Measurements from ENCODE around the gene CCDC196.
A peak's percentile ranks its signal among the peaks of the same experiment; 100 is the strongest.
"Not testable (repeated sequence)": the region's sequence is repeated elsewhere in the genome, so short reads cannot be mapped to it uniquely, and the experiment has no call there.

Gene CCDC196

DNA sequence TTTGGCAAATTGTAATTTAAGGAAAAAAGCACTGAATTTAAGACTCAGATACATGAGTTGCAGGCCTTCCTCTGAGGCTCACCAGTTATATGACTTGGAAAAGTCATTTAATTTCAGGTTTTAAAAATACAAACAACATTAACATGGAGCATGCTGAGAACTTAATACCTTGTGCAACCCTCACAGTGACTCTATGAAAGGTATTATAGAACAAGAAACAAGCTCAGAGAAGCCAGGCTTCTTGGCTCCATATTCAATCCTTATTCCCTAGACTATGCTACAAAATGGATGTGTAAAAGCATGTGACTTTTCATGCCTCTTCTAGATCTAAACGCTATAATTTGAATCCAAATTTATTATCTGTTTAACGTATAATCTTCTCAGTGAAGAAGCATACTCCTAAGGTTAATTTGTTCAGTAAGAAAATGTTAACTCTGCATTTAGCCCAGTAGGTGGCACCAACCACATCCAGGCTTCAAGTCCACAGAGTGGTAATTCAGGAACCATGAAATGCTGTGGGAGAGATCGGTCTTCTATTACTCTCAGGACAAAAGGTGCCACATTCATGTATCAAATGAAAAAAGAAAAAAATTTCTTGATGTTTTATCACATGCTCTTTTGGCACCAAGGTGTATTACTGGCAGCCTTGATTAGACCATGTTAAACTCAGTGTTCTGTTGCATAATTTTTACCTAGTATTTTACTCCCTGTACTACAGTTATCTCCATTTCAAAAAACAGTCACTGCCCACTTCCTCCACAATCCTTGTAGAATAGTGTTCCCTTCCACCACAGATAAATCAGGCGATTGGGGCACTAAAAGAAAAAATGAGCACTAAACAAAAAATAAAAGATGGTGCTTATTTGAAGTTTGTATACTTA is 9.3 kb downstream of the CCDC196 start:
- peak; percentile 91 for DNase-seq (ENCODE audit: low spot score)

GRCh38 chr14:66496188-66496807 is 10.1 kb downstream of the CCDC196 start:
- DNase-seq (ENCODE audit: low spot score) = peak; percentile 2

- DNase-seq (ENCODE audit: low spot score) = no peak
These were observed 10.7 kb downstream of the CCDC196 start for GRCh38 chr14:66496911-66497310.

DNA sequence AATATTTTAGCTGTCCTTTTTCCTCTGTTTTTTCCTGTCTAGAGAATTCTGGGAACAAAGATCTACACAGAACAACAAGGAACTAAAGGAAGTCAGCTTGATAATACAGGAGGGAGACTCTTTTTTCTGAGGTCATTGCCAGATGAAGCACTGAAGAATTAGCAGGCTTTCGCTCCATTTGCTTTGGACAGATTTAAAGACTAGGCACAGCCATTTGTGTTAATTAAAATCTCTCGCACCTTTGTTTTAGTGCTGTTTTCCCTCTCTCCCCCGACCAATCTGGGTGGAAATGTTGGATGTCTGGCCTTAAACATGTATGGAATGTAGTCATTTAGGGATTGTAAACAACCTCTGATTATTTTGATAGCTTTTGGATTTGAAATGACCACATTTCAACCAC is 12.1 kb downstream of the CCDC196 start:
- no peak for DNase-seq (ENCODE audit: low spot score)

DNA sequence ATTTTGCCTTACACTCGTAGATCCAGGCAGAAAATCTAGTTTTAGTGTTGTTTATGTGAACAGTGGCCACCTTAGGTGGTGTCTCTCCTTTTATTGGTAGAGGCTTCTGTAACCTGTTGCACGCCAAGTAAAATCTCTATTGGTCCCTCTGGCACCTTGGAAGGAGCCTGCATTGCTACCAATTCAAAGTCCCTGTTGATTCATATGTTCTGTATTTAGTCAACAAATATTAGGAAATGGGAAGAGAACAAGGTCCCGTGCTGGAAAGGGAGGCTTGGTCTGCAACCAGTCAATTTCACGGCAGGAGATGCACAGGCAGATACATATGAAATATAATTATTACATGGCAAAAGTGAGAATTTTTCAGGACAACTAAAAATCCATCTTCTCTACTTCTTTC is 15.4 kb downstream of the CCDC196 start:
- no peak for DNase-seq (ENCODE audit: low spot score)

DNA sequence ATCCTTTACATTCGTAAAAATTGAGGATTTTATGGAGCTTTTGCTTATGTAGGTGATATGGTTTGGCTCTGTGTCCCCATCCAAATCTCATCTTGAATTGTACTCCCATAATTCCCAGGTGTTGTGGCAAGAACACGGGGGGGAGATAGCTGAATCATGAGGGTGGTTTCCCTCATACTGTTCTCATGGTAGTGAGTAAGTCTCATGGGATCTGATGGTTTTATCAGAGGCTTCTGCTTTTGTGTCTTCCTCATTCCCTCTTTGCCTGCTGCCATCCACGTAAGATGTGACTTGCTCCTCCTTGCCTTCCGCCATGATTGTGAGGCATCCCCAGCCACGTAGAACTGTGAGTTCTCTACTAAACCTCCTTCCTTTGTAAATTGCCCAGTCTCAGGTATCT is 16.7 kb downstream of the CCDC196 start:
- DNase-seq (ENCODE audit: low spot score) = not testable (repeated sequence)

DNA sequence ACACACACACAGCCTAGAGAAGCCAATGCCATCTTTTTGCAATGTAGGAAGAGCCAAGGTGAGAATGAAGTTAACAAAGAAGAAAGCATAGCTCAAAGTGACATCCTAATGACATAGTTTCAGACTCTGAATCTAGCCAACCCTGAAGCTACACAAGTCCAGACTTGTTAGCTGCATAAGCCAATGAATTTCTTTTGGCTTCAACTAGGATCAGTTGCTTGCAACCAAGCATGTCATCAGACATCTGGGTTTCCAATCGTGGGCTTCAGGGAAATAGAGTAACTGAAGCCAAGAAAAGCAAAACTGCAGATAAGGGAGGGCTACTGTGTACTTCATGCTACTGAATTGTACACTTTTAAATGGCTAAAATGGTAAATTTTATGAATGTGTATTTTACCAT is 17.4 kb downstream of the CCDC196 start:
- no peak for DNase-seq (ENCODE audit: low spot score)

DNA sequence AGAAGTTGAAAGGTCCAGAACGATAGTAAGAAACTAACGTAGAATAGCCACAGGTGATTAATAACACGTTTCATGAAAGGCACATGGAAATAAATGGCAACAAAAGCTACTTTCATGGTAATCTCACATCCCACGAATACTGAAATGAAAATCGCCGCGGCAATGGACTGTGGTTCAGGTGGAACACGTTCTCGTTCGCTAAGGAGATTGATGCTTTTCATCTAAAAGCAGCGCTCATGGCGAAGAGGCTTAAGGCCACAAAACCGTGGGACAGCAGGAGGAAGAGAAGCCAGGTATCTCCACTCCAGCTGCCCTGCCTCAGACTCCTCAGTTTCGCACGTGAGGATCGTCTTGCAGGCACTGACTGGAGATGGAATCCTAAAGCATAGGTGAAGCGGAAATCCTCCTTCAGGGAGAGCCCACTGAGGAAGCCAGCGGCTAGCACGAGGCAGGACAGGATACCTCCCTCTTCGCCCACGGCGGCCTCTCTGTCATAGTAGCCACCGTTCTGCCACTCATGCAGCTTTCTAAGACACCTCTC is 21.1 kb downstream of the CCDC196 start:
- DNase-seq (ENCODE audit: low spot score) = no peak

DNA sequence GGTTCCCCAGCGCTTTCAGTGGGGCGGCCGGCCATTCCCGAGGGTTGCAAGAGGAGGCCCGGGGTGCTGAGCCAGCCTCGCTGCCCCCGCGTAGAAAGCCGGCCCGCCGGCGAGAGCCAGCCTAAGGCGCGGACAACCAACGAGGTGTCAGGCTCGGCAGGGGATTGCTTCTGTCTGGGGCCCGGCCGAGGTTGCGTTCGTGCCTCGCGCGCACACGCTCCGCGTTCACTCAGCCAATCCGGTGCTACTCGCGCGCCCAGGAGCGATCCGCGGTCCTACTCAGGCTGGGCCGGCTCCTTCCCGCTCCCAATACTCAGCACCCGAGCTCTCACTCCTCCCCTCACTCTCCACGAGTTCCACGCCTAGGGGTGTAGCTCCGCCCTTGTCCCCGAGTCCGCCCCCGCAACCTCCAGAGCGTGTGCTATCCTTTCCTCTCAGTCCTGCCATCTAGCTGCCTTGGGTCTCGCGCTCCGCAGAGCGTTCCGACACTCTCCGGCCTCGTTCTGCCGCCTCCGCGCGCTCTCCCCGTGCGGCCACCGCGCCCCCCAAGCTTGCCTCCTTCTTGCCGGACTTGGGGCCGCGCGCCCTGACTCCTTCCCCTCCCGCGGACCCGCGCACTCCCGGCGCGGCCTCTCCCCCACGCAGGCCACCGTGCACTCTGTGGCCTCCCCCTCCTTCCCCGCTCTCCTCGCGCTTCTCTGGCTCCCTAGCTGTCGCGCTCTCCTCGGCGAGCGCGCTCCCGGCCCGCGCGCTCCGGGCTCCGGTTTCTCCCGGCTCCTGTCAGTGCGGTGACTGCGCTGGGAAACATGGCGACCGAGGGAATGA is 21.8 kb downstream of the CCDC196 start, which contains the start of gene GPHN:
Gene GPHN, plus strand, starts transcription at position 426 of the 825 bp plus-strand sequence.
- peak; percentile 99 for DNase-seq (ENCODE audit: low spot score)

DNA sequence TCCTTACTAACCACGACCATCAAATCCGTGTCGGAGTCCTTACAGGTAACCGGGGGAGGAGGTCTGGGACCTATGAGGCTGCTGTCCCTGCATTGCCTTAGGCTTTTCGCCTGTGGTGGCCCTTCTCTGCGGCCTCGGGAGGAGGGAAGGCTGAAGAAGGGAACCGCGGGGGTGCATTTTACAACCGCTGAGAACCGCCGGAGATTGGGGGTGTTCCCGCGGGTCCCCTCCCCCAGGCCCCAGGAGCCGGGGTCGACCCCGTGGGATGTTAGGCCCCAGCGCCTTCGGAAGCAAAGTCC is 22.3 kb downstream of the CCDC196 start:
- DNase-seq (ENCODE audit: low spot score) = no peak

DNA sequence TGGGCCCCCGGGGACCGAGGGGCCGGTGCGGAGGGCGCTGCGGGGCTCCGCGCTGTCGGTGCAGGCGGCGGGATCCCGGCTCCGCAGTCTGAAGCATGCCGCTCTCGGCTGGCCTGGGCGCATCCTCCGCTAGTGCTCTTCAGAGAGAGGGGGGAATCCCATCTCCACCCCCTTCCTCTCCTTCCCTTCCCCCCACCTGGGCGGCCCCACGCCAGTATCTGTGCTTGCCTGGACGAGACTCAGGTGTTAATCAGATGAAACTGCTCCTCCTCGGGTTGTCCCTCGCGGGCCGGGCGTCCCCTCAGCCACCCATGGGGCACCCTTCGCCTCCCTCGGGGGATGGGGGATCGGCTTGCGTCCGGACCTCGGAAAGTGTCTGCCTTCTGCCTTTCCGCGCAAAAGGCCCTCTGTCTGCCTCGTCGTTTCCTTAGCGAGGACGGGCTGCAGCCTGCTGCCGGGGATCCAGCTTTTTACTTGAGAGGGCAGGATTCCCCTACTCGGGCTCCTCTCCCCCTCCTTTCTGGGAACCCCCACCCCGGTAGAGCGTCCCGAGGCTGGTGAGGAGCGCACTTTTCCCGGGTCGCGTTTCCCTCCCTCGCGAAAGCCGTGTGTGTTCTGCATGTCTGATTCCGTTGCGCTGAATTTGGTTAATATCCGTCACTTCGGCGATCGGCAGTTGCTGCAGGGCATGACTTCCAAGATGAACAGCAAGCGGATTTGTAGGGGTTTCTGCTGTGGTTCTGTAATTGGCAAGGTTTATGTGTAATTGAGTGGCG is 22.9 kb downstream of the CCDC196 start:
- peak; percentile 34 for DNase-seq (ENCODE audit: low spot score)

- no peak for DNase-seq (ENCODE audit: low spot score)
These were observed 23.7 kb downstream of the CCDC196 start for GRCh38 chr14:66509874-66510273.

- DNase-seq (ENCODE audit: low spot score) = no peak
These were observed 25.7 kb downstream of the CCDC196 start for GRCh38 chr14:66511849-66512248.

DNA sequence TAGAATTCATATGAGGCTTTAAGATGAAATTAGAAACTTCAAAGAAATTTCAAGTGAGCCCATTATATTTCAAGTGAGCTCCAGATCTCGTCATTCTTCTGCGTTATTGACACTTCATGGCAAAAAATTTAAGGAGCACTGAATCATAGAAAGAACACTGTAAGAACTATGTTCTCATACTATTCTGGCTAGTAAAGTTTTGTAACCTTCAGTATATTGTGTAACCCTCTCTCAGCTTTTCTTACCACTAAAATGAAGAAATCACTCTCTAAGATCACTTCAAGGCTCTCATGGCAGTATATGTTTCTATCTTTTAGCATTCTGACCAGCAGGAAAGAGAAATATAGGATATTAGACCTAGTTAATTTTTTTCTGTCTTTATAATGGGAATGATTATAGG is 28.0 kb downstream of the CCDC196 start:
- DNase-seq (ENCODE audit: low spot score) = no peak

DNA sequence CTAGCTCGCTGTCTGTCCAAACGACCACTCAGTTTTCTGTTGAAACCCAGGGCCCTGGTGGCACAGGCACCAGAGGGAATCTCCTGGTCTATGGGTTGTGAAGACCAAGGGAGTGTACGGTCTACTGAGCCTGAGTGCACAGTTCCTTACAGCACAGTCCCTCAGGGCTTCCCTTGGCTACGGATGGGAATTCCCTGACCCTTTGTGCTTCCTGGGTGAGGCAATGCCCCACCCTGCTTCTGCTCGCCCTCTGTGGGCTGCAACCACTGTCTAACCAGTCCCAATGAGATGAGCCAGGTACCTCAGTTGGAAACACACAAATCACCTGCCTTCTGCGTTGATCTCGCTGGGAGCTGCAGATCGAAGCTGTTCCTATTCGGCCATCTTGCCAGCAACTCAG is 44.4 kb downstream of the CCDC196 start:
- DNase-seq (ENCODE audit: low spot score) = no peak

DNA sequence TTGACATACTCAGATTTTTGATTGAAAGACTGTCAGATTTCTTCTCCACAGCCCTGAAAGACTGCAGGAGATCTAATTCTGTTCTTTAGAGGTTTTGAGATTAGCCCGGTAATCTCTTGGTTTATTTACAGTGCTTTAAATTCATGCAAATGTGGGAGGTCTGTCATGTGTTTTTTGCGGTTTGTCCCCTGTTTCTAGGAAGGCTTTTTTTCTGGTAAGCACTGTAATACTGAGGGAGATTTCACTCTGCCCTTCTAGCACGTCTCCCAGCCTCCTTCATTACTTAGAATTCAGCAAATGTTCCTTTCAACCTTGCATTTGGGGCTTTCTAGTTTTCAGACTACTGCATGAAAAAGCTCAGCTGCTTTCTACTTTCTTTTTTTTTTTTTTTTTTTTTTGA is 52.9 kb downstream of the CCDC196 start:
- peak; percentile 3 for DNase-seq (ENCODE audit: low spot score)

GRCh38 chr14:66540038-66540437 is 53.9 kb downstream of the CCDC196 start:
- peak; percentile 40 for DNase-seq (ENCODE audit: low spot score)

DNA sequence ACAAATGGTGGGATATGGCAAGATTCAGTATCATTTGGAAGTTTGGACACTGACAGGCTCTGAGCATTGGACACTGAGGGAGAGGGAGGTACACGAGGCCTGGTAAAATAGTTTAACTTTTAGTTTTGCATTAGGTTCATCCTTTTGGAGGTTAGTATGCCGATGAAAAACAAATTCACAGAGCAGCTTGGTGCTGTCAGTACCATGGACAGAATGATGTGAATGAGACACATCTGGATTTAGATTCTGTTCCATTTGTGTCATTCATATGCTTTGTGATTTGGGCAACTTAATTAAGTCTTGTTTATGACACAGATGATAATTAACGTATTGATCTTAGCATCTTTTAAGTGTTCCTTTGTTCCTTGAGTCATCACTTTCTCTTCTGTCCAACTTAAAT is 55.5 kb downstream of the CCDC196 start:
- DNase-seq (ENCODE audit: low spot score) = no peak

DNA sequence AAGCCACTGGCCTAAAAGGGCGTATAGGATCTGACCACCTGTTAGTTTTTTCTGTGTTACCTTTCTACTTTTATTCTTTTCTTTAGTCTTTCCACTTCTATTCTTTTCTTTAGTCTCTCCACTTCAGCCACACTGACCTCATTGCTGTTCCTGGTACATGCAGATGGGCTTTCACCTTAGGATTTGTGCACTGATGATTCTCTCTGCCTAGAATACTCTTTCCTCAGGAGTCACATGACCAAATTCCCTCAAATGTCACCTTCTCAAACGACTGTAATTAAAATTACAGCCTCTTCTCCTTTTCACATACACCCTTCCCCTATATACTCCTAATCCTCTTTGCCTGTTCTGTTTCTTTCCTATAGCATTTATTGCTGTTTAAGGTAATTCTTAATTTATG is 57.8 kb downstream of the CCDC196 start:
- no peak for DNase-seq (ENCODE audit: low spot score)

DNA sequence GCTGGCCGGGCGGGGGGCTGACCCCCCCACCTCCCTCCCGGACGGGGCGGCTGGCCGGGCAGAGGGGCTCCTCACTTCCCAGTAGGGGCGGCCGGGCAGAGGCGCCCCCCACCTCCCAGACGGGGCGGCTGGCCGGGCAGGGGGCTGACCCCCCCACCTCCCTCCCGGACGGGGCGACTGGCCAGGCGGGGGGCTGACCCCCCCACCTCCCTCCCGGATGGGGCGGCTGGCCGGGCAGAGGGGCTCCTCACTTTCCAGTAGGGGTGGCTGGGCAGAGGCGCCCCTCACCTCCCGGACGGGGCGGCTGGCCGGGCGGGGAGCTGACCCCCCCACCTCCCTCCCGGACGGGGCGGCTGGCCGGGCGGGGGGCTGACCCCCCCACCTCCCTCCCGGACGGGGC is 59.0 kb downstream of the CCDC196 start:
- DNase-seq (ENCODE audit: low spot score) = not testable (repeated sequence)

DNA sequence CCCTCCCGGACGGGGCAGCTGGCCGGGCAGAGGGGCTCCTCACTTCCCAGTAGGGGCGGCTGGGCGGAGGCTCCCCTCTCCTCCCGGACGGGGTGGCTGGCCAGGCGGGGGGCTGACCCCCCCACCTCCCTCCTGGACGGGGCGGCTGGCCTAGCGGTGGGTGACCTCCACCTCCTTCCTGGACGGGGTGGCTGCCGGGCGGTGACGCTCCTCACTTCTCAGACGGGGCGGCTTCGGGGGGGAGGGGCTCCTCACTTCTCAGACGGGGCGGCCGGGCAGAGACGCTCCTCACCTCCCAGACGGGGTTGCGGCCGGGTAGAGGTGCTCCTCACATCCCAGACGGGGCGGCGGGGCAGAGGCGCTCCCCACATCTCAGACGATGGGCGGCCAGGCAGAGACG is 59.6 kb downstream of the CCDC196 start:
- not testable (repeated sequence) for DNase-seq (ENCODE audit: low spot score)

All from Ammon's horn (tissue), 1 donor.